Chondrocyte (in vitro differentiated cells): Measurements from ENCODE around the gene APEX1. TPM values are rescaled to one million over a fixed set of nuclear protein-coding genes. Genes with fewer than 3 reads are reported as not detected.
A peak's percentile ranks its signal among the peaks of the same experiment; 100 is the strongest.

Experiments used
- DNase-seq: peaks from one replicate; pipeline ENCODE4 v3.0.0; 2021; ENCODE audit warnings: mixed read lengths, low spot score
- H3K27ac Mint-ChIP-seq: one replicate; pipeline ENCODE4 v1.8.0; 2021; ENCODE audit warnings: mild to moderate bottlenecking, moderate library complexity, mixed read lengths; ENCODE audit not compliant: unreplicated experiment
- H3K27me3 Mint-ChIP-seq: 2 replicates; pipeline ENCODE4 v1.8.0; 2021; ENCODE audit warnings: low read depth, mixed read lengths
- H3K36me3 Mint-ChIP-seq: 2 replicates; pipeline ENCODE4 v1.8.0; 2021; ENCODE audit warnings: low read depth, mixed read lengths
- H3K4me1 Mint-ChIP-seq: 2 replicates; pipeline ENCODE4 v1.8.0; 2021; ENCODE audit warnings: low read depth, mild to moderate bottlenecking, mixed read lengths
- H3K4me3 Mint-ChIP-seq: one replicate; pipeline ENCODE4 v1.8.0; 2021; ENCODE audit warnings: mild to moderate bottlenecking, moderate library complexity, mixed read lengths; ENCODE audit not compliant: unreplicated experiment
- H3K9me3 Mint-ChIP-seq: 2 replicates; pipeline ENCODE4 v1.8.0; 2021; ENCODE audit warnings: low read depth, mixed read lengths
- CTCF ChIP-seq: fragments of 200-600 bp; sonication (generic); IDR thresholded peaks from 2 replicates; pipeline ENCODE4 v1.5.0; 2021; ENCODE audit warnings: antibody characterized with exemption, mild to moderate bottlenecking, moderate library complexity
- total RNA-seq: library from RNA; stranded (reverse); gene quantifications from 3 replicates; pipeline ENCODE4 v1.2.1, GENCODE V29; 2021

The APEX1 gene
- total RNA-seq, 1 donor from 2014 or later, result 141 TPM

- Mint-ChIP-seq H3K4me3 (peak overlapping the region; percentile 94), H3K27ac (peak overlapping the region; percentile 97), H3K9me3 (no peaks in the 10 kb centered on the region), H3K4me1 (peaks cover 31% of the 10 kb centered on the region), H3K27me3 (no peaks in the 10 kb centered on the region), H3K36me3 (peaks cover 2% of the 10 kb centered on the region)
- DNase-seq, result no peak
- TF ChIP-seq CTCF, result no peak
These were observed 41.3 kb upstream of the APEX1 start for GRCh38 chr14:20413744-20414082.

DNA sequence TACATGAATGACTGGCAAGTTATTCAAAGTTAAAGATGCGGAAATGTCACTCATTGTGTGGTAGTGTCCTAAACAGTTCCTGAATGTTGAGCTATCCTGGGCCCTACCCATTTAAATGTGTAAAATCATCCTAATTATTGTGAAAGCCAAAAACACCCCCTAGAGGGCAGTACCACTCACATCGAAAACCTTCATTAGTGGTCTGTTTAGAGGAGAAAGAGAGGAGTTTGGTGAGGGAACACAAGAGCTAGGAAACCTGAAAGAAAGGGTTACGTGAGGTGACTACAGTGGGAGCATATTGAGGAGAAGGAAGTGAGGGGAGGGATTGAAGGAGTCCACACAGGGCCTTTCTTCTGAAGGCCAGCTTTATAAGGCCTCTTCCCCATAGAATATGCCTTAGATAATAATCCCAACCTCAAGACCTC, 39.2 kb upstream of the APEX1 start:
- Mint-ChIP-seq H3K9me3 (no peaks in the 10 kb centered on the region), H3K27me3 (no peaks in the 10 kb centered on the region), H3K4me3 (no peak overlapping the region), H3K27ac (no peak overlapping the region), H3K4me1 (peaks cover 23% of the 10 kb centered on the region), H3K36me3 (peaks cover 2% of the 10 kb centered on the region)
- DNase-seq, result no peak
- TF ChIP-seq CTCF, result peak; percentile 83

GRCh38 chr14:20416223-20416622, 38.8 kb upstream of the APEX1 start:
- H3K4me3 Mint-ChIP-seq, result no peak overlapping the region
- peaks cover 19% of the 10 kb centered on the region for H3K4me1 Mint-ChIP-seq
- H3K27ac Mint-ChIP-seq, result no peak overlapping the region
- no peaks in the 10 kb centered on the region for H3K36me3 Mint-ChIP-seq
- no peaks in the 10 kb centered on the region for H3K9me3 Mint-ChIP-seq
- H3K27me3 Mint-ChIP-seq, result no peaks in the 10 kb centered on the region
- TF ChIP-seq CTCF, result no peak
- no peak for DNase-seq

- H3K27me3 Mint-ChIP-seq, result no peaks in the 10 kb centered on the region
- no peak overlapping the region for H3K27ac Mint-ChIP-seq
- H3K9me3 Mint-ChIP-seq, result no peaks in the 10 kb centered on the region
- no peak for TF ChIP-seq CTCF
- H3K4me1 Mint-ChIP-seq, result peaks cover 9% of the 10 kb centered on the region
- no peak for DNase-seq
- no peaks in the 10 kb centered on the region for H3K36me3 Mint-ChIP-seq
- H3K4me3 Mint-ChIP-seq, result no peak overlapping the region
These were observed 37.5 kb upstream of the APEX1 start for GRCh38 chr14:20417250-20418186.

- no peak for DNase-seq
- Mint-ChIP-seq H3K4me1 (peaks cover 7% of the 10 kb centered on the region), H3K27me3 (no peaks in the 10 kb centered on the region), H3K27ac (no peak overlapping the region), H3K36me3 (no peaks in the 10 kb centered on the region), H3K4me3 (no peak overlapping the region), H3K9me3 (no peaks in the 10 kb centered on the region)
- no peak for TF ChIP-seq CTCF
These were observed 36.5 kb upstream of the APEX1 start for GRCh38 chr14:20418501-20418909.
